Activated CD4-positive, alpha-beta T cell treated with anti-CD3 and anti-CD28 coated beads, Interleukin-2, Interleukin-6, amounts not matched to agents 100 ng/mL and 50 ng/mL, durations not matched to agents 16 hours and 8 hours (primary cell): ENCODE data around the gene CDT1.

Source experiments
- DNase-seq: peaks from one replicate; pipeline ENCODE4 v3.0.0-alpha.2; 2020

The CDT1 gene

GRCh38 chr16:88840600-88841215 lies 37.1 kb downstream of the CDT1 start:
- no peak for DNase-seq

GRCh38 chr16:88841521-88842307 lies 38.1 kb downstream of the CDT1 start:
- DNase-seq, result no peak

- no peak for DNase-seq
Observed at GRCh38 chr16:88842308-88842756, 38.7 kb downstream of the CDT1 start.

DNA sequence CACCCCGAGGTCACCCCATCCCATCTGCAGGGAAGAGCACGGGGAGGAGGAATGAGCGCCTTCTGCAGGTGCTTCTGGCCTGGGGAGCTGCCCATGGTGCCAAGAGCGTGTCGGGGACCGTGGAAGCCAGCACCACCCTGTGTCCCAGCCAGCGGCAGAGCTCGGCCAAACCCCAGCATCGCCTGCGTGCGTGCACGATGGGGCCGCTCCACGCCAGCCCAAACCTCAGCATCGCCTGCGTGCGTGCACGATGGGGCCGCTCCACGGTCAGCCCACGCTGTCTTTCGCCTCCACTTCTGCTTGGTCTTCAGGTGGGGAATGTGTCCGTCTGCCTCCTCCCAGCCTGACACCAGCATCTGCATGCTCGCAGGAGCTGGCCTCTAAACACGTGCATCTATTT lies 39.2 kb downstream of the CDT1 start:
- DNase-seq, result no peak

GRCh38 chr16:88843256-88843655 lies 39.7 kb downstream of the CDT1 start:
- DNase-seq, result no peak

- no peak for DNase-seq
Observed at GRCh38 chr16:88844419-88845036, 40.9 kb downstream of the CDT1 start.

GRCh38 chr16:88846088-88846487 lies 42.5 kb downstream of the CDT1 start:
- DNase-seq, result no peak

DNA sequence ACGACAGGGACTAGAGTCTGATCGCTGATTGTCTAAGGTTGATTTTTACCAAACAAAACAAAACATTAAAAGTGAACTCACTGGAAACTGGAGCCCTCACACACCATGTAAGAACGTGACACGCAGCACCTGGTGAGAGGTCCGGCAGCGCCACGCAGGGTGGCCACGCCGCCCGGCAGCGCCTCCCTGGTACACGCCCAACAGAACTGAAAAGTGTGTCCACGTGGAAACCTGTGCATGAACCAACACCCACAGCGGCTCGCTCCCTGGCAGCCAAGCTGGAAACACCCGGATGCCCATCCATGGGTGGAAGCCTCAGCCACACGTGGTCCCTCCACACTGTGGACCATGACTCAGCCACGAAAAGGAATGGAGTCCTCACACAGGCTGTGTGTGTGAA lies 44.1 kb downstream of the CDT1 start:
- no peak for DNase-seq

GRCh38 chr16:88848557-88848956 lies 45.0 kb downstream of the CDT1 start:
- DNase-seq, result no peak

- DNase-seq, result no peak
Observed at GRCh38 chr16:88850531-88851199, 47.1 kb downstream of the CDT1 start.

DNA sequence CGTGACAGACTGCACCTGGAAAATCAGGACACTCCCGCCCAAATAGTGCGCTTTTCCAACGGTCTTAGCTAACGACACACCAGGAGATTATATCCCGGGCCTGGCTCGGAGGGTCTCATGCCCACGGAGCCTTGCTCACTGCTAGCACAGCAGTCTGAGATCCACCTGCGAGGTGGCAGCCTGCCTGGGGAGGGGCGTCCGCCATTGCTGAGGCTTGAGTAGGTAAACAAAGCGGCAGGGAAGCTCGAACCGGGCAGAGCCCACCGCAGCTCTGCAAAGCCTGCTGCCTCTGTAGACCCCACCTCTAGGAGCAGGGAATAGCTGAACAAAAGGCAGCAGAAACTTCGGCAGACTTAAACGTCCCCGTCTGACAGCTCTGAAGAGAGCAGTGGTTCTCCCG lies 48.0 kb downstream of the CDT1 start:
- DNase-seq, result no peak

DNA sequence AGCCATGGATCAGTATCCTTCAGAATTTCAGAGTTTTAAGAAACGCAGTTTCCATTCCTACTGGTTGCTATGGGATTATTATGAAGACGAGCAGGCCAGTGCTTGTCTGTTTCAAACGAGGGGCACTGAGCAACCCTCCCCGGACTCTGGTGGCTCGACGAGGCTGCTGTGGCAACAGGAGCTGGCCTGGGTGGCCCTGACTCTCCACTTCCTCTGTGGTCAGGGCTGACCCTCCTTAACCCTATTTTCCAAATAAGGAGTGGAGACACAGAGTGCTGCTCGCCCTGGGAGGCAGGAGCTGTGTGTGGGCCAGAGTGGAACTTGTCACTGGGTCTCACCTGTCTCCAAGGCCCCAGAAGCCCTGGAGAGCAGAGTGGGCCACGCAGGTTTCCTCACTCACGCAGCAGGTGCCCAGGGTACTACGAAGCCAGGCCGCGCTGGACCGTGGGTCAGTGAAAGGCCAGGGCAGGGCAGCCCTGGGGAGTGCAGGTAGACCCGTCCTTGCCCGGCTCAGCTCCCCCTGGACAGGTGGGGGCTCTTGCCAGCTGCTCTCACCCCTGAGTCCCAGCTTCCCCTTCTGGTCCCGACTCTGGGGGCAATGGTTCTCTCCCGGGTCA lies 49.8 kb downstream of the CDT1 start:
- no peak for DNase-seq

- DNase-seq, result peak; percentile 11
Observed at GRCh38 chr16:88854306-88855111, 50.9 kb downstream of the CDT1 start.

GRCh38 chr16:88855176-88855575 lies 51.6 kb downstream of the CDT1 start:
- no peak for DNase-seq

DNA sequence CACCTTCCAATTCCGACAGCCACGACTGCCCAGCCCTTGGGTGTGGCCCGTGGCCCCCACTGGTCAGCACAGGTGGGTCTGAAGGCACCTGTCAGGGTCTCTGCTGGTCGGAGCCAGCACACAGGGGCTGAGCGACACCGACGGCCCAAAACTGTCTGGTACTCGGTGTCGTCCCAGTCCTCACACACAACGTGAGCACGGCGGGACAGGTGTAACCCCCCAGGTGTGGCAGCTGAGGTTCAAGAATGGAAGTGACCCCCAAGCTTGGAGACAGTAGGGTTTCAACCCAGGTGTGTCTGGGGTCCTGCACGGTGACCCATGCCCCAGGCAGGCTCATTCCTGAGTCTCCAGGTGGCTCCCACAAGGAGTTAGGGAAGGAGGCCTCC lies 52.1 kb downstream of the CDT1 start:
- DNase-seq, result no peak

GRCh38 chr16:88856122-88856827 lies 52.7 kb downstream of the CDT1 start:
- DNase-seq, result no peak

DNA sequence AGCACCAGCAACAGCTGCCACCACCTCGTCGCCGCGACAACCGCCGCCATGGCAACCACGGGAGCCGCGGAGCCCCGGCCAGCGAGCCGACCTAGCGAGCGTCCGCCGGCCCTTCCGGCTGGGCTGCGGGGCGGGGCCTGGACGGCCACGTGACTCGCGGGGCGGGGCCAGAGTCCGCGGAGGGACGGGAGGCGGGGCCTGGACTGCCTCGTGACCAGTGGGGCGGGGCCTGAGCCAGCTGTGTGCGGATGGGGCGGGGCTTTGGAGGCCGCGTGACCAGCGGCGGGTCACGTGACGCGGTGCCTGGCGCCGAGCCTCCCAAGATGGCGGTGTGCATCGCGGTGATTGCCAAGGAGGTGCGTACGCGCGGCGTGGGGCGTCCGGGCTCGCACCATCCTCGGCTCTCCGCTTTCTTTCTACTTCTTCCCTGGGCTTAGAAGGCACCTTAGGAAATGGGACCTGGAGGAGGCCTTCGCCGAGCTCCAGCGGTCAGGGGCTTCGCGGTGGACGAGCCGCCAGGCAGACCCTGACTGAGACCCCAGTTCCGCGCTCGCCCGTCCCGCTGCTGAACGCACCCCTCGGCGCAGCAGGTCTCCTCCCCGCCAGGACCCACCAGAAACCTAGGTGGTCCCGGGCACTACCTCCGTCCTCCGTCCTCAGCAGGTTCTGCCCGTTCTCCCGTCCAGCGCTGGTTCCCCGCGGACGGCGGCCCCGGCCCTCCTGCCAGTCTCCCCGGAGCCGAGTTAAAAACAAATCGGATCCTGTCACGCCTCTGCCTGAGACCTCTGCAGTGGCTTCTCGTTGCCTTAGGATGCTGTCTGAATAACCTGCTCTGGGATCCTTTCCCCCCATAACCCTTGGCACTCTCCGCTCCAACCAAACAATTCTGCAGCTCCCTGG lies 53.5 kb downstream of the CDT1 start, which contains the start of the genes GALNS and TRAPPC2L:
Gene GALNS (minus strand): TSS at position 120 of the 900 bp plus-strand sequence. CDS start 70 bp downstream, at position 50.
Gene TRAPPC2L (plus strand): TSS at position 300 of the 900 bp plus-strand sequence. CDS start 24 bp downstream, at position 324.
- peak; percentile 99 for DNase-seq

DNA sequence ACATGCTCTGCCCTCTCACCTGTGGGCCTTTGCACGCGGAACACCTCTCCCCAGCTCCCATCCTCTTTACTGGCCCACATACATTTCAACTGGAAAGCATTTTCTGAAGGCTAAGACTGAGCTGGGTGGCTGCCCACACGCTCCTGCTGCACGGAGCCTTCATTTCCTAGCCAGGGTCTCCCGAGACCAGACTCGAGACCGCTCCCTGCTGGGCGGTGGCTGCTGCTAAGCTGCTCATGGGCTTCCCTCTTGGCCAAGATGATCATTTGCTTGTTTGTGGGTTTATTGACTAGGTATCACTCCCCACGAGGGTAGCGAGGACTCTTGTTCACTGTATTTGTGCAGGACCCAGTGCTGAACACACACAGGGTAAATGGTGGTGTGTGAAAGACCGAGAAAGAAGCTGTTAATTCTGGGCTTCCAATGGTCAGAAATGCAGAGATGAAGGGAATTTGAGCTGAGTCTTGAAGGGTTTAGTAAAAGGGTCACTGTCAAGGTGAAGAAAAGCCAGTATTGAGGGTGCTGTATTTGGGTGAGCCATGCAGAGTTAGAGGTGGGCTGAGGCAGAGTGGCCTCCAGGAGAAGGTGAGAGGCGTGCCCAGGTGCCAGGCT lies 54.2 kb downstream of the CDT1 start:
- DNase-seq, result peak; percentile 87
